Psoas muscle (tissue), 8 donors: ENCODE measurements around the gene IVL. TPM values are rescaled to one million over a fixed set of nuclear protein-coding genes. Genes with fewer than 3 reads are reported as not detected.

Experiments
- ATAC-seq, 4 donors: fragments of 200-7000 bp; cut with Tn5 transposase; one replicate each; pipeline ENCODE4 v1.9.1; 2020; ENCODE audit warnings: moderate library complexity in 3 of 4, mild to moderate bottlenecking in 2 of 4
- DNase-seq, 2 donors: peaks; one replicate each; pipeline ENCODE4 v3.0.0-alpha.2; 2020
- H3K27ac ChIP-seq: fragments of 200-600 bp; one replicate; pipeline ENCODE4 v1.8.0; 2022
- H3K27me3 ChIP-seq, 3 donors: fragments of 200-600 bp in 1 of 3; one replicate each; pipeline versions ENCODE4 v1.6.1 to v1.8.0; 2013 to 2022; ENCODE audit warnings: low read length in 2 of 3, mild to moderate bottlenecking in 2 of 3, moderate library complexity in 1 of 3; ENCODE audit not compliant: insufficient read depth in 3 of 3
- H3K36me3 ChIP-seq, 2 donors: fragments of 200-600 bp in 1 of 2; one replicate each; pipeline versions ENCODE4 v1.6.1 to v1.8.0; 2013 to 2022; ENCODE audit warnings: low read depth in 1 of 2, mild to moderate bottlenecking in 1 of 2, moderate library complexity in 1 of 2; ENCODE audit not compliant: insufficient read depth in 1 of 2
- H3K4me1 ChIP-seq: fragments of 200-600 bp; one replicate; pipeline ENCODE4 v1.8.0; 2022
- H3K4me3 ChIP-seq: fragments of 200-600 bp; one replicate; pipeline ENCODE4 v1.8.0; 2022; ENCODE audit warnings: mild to moderate bottlenecking
- H3K9me3 ChIP-seq: fragments of 200-600 bp; one replicate; pipeline ENCODE4 v1.8.0; 2022
- WGBS, 3 donors: extraction: QIAGEN DNeasy Blood & Tissue Kit; methylation state at CpG; one replicate each; pipeline versions ENCODE4 v1.1.6 to v1.1.7; 2013; 5-methylcytosine and 5-hydroxymethylcytosine counted together
- intact Hi-C, 2 donors: fragments of 100-400 bp; cut with DNase I; formaldehyde crosslinking; loops; one replicate each; pipeline versions ENCODE4 v1.11.0 to v1.14.2; 2022
- polyA plus RNA-seq, 3 donors: library from polyadenylated mRNA; stranded (reverse); fragments of 200-250 nt; gene quantifications; one replicate each; pipeline ENCODE4 v1.2.3, GENCODE V29; 2013
- total RNA-seq, 4 donors: library from RNA; stranded (reverse); fragmentation: NEBNext Ultra II Directional in 2 of 4; extraction: Animal tissue kit (Norgen Biotek cat#: 25700) in 2 of 4; gene quantifications; one replicate each; pipeline versions ENCODE4 v1.2.1 to v1.2.4, GENCODE V29; 2021 to 2023
- TF ChIP-seq, protein P1 (sequence below): fragments of 200-600 bp; IDR thresholded peaks from one replicate; pipeline ENCODE4 v1.8.0; 2022; ENCODE audit warnings: antibody characterized with exemption
- donor health status: healthy with polysubstance abuse.
- donor health status: DM: no; HTN: no; CAD: no; lungs with moderate emphysema.
- donor health status: Bipolar disorder and iron deficiency.
- donor health status: healthy.
- donor health status: DM: yes; HTN: yes; CAD: no.
- donor health status: DM: no; HTN: no; CAD: no.
- donor health status: DM: no; HTN: no; CAD: no.
- donor health status: DM: yes; HTN: yes; CAD: no.

The IVL gene
- total and polyA plus RNA-seq, 7 donors = 0.04 TPM; not detected in 6

DNA sequence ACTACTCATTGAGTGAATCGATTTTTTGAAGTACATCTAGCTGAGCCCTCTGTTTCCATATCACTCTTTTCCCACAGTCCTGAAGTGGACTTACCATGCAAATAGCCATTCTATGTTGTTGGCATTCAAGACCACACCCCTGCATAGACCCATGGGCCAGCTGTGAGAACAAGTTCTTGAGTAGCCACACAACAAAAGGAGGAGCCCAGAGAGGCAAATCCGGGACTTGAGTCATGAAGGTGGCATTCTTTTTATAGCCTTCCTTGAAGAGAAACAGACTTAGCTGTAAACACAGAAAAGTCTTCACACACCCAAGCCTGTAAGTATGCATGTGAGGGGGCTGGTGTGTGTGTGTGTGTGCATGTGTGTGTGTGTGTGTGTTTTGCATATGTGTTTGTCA is 24.9 kb downstream of the IVL start:
- H3K27me3 ChIP-seq = peaks cover 0 to 2% (median 0%) of the 10 kb centered on the region in 3 donors
- no peaks in the 10 kb centered on the region for H3K4me1 ChIP-seq
- no peak overlapping the region for H3K4me3 ChIP-seq
- no peak for ATAC-seq
- H3K27ac ChIP-seq = no peak overlapping the region
- no peaks in the 10 kb centered on the region for H3K36me3 ChIP-seq
- no peak for DNase-seq
- no peaks in the 10 kb centered on the region for H3K9me3 ChIP-seq
- intact Hi-C loops = no loop called here
- WGBS, 3 donors = 61 to 71% (median 65%) methylated on average over 2 of the region's 2 CpGs
- TF ChIP-seq, protein P1, sequence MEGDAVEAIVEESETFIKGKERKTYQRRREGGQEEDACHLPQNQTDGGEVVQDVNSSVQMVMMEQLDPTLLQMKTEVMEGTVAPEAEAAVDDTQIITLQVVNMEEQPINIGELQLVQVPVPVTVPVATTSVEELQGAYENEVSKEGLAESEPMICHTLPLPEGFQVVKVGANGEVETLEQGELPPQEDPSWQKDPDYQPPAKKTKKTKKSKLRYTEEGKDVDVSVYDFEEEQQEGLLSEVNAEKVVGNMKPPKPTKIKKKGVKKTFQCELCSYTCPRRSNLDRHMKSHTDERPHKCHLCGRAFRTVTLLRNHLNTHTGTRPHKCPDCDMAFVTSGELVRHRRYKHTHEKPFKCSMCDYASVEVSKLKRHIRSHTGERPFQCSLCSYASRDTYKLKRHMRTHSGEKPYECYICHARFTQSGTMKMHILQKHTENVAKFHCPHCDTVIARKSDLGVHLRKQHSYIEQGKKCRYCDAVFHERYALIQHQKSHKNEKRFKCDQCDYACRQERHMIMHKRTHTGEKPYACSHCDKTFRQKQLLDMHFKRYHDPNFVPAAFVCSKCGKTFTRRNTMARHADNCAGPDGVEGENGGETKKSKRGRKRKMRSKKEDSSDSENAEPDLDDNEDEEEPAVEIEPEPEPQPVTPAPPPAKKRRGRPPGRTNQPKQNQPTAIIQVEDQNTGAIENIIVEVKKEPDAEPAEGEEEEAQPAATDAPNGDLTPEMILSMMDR = no peak

DNA sequence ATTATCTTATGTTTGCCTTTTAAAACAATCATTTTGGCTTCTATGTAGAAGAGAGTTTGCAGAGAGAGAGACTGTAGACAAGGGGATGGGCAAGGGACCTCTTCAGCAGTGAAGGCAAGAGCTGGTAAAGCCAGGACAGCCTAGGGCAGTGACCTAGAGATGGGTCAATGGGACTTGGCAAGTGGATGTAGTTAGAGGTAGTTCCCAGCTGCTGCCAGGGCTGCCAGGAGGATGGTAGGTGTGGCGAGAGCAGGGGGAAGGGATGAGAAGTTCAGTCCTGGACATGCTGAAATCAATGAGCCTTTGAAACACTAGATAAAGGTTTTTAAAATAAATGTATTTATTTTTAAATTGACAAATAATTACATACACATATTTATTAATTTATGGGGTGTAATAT is 32.3 kb downstream of the IVL start:
- H3K27me3 ChIP-seq = no peaks in the 10 kb centered on the region
- no peaks in the 10 kb centered on the region for H3K36me3 ChIP-seq
- ATAC-seq (no peak), DNase-seq (no peak)
- H3K9me3 ChIP-seq = no peaks in the 10 kb centered on the region
- TF ChIP-seq, protein P1 = no peak
- WGBS, 3 donors = 78 to 82% (median 81%) methylated on average over 1 of the region's 1 CpG
- no peak overlapping the region for H3K27ac ChIP-seq
- no peak overlapping the region for H3K4me3 ChIP-seq
- H3K4me1 ChIP-seq = no peaks in the 10 kb centered on the region
- intact Hi-C loops = no loop called here

DNA sequence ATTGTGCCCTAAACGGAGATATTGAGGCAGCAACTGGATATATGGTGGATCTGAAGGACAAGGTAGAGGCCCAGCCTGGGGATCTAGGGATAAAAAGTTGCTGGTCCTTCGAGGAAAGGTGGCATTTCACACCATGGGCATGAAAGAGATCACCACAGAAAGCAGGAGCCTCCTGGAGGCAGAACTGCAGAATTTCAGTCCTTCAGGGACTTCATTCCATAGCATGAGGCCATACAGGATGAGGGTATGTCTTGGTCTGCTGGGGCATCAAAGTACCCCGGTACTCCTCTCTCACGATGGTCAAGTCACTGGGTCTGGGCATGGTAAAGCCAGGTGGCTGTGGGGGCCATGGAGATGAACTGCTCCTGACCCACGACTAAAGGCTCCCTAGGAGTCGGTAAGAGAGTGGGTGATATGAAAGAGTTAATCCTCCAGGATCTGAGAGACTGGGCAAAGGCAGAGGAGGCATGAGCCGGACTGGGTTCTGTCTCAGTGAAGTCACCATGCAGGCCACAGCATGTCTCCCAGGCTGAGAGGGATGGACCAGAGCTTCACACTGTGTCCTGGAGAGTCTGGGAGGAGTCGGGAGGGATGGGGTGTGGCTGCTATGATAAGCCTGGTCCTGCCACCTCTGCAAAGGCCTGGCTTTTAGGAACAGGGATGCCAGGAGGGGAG is 32.8 kb downstream of the IVL start:
- TF ChIP-seq, protein P1 = no peak
- ATAC-seq = no peak
- 62 to 71% (median 68%) methylated on average over 8 of the region's 8 CpGs for WGBS, 3 donors

DNA sequence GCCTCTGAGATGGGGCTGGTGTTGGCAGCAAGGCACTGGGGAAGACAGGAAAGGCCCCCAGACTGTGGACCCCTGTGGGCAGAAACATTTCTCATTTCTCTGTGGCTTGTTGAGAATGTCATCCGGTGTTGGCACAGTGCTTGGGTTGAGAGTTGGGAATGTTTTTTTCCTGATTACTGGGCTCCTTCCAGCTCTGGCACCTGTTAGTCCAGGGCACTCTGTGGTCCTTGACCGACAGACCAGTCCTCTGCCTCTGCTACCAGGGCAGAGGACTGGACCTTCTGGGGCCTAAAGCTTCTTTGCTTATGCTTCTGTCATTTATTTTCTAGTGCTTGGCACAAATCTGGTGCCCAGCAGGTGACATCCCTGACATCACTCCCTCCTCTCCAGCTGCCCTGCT is 33.8 kb downstream of the IVL start:
- no peak overlapping the region for H3K27ac ChIP-seq
- H3K36me3 ChIP-seq = no peaks in the 10 kb centered on the region
- H3K9me3 ChIP-seq = no peaks in the 10 kb centered on the region
- no peaks in the 10 kb centered on the region for H3K27me3 ChIP-seq
- DNase-seq = no peak
- intact Hi-C loops = no loop called here
- no peak for ATAC-seq
- 25 to 48% (median 25%) methylated on average over 2 of the region's 2 CpGs for WGBS, 3 donors
- no peak overlapping the region for H3K4me3 ChIP-seq
- no peaks in the 10 kb centered on the region for H3K4me1 ChIP-seq
- TF ChIP-seq, protein P1 = no peak

More for the DNA sequence above, 32.8 kb downstream of the IVL start:
- H3K9me3 ChIP-seq = no peaks in the 10 kb centered on the region
- intact Hi-C loops = no loop called here
- H3K27ac ChIP-seq = no peak overlapping the region
- no peaks in the 10 kb centered on the region for H3K4me1 ChIP-seq
- H3K4me3 ChIP-seq = no peak overlapping the region
- H3K27me3 ChIP-seq = no peaks in the 10 kb centered on the region
- no peaks in the 10 kb centered on the region for H3K36me3 ChIP-seq
- DNase-seq = no peak

DNA sequence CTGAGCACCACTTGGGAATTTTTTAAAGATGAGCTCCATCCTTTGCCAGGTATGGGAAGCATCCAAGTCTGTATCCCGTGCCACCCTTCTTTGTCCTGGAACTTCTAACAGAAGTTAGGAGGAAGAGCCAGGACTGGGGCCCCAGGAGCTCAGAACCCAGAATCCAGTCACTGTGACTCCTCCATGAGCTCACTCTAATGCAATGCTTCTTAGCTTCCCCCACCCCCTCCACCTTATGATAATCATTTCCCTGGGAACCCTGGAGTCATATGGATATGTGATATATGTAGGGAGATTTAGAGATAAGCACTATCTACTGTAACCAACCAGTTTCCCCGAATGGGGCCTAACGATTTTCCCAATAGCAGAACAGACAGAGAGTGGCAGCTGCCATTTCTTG is 37.9 kb downstream of the IVL start:
- DNase-seq (no peak), ATAC-seq (no peak)
- no peaks in the 10 kb centered on the region for H3K36me3 ChIP-seq
- H3K27ac ChIP-seq = no peak overlapping the region
- no peaks in the 10 kb centered on the region for H3K9me3 ChIP-seq
- TF ChIP-seq, protein P1 = no peak
- H3K27me3 ChIP-seq = no peaks in the 10 kb centered on the region
- intact Hi-C loops = no loop called here
- no peak overlapping the region for H3K4me3 ChIP-seq
- no peaks in the 10 kb centered on the region for H3K4me1 ChIP-seq
- WGBS, 3 donors = 65 to 73% (median 66%) methylated on average over 3 of the region's 3 CpGs
